Adrenal gland (tissue), 5 donors: ENCODE results near the gene PRKAR1A.

Experiments
- CTCF ChIP-seq, 6 experiments: fragments of 450-650 bp in 4 of 6; fragments of 200-600 bp in 2 of 6; sonication (generic) in 1 of 6; IDR thresholded peaks; 1 replicate in 5 of 6; 2 replicates in 1 of 6; pipeline versions ENCODE4 v1.5.1 to v1.8.0; 2016 to 2021; ENCODE audit warnings: antibody characterized with exemption in 6 of 6, mild to moderate bottlenecking in 2 of 6, moderate library complexity in 1 of 6
- POLR2A ChIP-seq, 2 donors: fragments of 450-650 bp; IDR thresholded peaks; one replicate each; pipeline ENCODE4 v1.6.1; 2017; ENCODE audit warnings: antibody characterized with exemption in 2 of 2, mild to moderate bottlenecking in 2 of 2, moderate library complexity in 1 of 2
- donor health status: DM: no; HTN: no; CAD: no.

GRCh38 chr17:68595496-68595895, 83.3 kb downstream of the PRKAR1A start:
- no peak for TF ChIP-seq CTCF (IDR thresholded peaks at IDR 0.05)
- no peak for TF ChIP-seq POLR2A (IDR thresholded peaks at IDR 0.05)
